Islet precursor cell (in vitro differentiated cells): ENCODE results near the gene LGMN.
"Not testable (repeated sequence)": the region's sequence is repeated elsewhere in the genome, so short reads cannot be mapped to it uniquely, and the experiment has no call there.

ENCODE experiments used
- DNase-seq: peaks from one replicate; pipeline ENCODE4 v3.0.0-alpha.2; 2018

The LGMN gene

DNA sequence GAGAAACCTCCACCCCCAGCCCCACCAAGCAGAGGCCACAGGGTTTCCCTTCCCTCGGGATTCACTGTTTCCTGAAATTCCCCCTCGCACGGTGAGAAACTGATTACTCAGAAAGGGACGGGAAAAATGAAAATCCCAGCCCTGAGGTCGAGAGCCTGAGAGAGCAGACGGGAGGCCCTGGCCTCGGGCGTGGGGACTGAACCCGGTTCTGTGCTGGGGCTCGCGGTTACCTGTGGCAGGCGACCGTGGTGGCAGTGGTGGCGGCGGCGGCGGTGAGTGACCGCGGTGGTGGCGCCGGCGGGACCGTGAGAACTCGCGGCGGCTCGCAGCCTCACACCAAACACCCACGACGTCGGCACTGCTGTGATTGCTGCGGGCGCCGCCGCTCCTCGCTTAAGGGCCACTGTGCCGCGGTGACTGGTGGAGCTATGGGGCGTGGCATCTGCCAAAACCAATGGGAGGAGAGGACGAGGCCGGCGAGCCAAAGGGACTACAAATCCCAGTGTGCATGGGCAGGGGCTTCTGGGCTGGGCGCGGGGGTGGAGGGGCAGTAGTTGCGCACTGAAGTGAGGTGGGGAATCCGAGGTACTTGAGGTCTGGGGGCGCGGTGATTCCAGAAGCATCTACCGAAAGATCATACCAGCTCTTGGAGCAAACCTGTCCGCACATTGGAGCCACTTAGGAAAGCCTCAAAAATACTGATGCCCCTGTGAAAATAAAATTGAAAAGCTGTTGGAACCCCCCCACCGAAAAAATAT is at the start of gene LGMN:
LGMN (minus strand) TSS at position 369 of the 758 bp plus-strand sequence. CDS start 15,841 bp downstream, outside the sequence.
- peak; percentile 98 for DNase-seq

DNA sequence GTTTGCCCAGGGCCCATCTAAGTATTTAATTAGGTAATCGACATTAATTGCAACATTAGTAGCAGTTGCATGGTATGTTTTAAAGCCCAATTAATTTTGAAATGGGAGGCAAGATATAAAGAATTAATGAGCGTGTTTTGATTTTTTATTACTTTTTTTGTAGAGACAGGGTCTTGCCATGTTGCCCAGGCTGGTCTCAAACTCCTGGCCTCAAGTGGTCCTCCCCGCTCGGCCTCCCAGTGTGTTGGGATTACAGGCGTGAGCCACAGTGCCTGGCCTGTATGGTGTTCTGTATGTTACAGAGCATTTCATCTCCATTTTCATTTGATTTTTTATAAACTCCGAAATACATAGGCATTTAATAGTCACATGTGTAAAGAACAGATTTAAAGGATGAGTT is 46.5 kb upstream of the LGMN start:
- DNase-seq, result no peak

DNA sequence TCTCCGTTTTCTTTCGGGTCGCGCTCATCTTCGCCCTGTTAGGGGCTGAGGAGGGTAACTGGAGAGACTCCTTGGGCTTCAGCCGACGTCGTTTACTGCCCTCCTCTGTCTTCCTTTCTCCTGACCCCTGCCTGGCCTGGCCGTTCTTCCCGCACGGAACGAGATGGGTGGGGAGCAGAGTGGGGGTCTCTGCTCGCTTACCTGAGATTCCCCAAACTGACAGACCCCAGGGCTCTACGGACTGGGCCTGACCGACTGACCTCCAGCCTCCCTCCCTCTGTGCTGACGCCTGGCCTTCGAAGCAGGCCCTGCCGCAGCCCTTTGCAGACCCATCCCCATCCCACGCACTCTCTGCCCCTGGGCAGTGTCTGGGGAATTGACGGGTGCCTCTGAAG is 46.1 kb upstream of the LGMN start:
- peak; percentile 70 for DNase-seq

DNA sequence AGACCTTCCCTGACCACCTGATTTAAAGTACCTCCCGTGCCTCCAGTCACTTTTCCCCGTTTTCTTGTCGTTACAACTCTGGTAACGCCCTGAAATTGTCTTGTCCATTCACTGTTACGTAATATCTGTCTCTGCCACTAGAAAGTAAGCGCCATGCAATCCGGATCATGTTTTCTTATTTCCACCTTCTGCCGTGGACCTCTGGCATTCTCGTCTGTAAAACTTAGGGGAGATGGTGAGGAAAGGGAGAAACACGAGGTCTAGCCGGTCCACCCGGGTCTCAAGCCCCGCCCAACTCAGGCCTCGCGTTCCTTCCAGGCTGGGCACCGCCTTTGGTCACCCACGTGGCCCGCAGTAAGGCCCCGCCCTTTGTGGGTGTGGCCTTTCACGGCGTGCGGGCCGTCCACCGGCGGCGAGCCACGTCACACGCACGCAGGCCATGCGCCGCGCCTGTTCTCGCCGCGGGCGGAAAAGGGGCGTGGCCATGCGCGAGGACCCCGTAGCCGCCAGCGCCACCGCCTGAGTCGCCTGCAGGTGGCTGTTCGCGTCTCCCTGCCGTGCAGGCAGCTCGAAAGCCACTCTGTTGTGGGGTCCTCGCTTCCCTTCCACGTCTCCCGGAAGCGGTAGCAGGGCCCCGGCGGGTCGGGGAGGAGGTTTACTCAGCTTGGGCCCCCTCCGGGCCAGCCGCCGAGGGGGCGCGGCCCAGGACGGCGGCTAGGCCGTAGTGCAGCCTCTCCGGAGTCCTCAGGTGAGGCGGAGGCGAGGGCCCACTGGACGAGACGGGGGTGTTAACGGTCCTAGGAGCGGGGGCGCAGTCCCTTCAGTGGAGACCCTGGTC is 45.5 kb upstream of the LGMN start, which contains the start of gene GOLGA5:
GOLGA5 (plus strand) TSS at position 597 of the 838 bp plus-strand sequence. CDS start 3,133 bp downstream, outside the sequence.
- DNase-seq, result peak; percentile 99

DNA sequence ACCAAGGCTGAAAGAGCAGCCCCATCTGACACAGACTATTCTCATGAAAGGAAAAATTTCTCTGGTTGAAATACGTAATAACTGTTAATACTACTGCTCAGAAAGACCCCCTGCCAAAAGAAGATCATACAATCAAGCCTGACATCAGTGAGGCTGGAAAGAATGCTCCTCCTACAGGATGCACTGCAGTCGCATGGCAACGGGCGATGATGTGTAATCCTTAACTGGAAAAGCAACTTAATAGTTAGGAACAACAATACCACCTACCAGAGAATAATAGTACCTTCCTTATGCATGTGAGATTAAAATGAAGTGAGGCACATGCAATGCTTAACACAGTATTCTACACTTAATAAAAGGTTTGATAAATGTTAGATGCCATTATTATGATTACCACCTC is 44.5 kb upstream of the LGMN start:
- no peak for DNase-seq

DNA sequence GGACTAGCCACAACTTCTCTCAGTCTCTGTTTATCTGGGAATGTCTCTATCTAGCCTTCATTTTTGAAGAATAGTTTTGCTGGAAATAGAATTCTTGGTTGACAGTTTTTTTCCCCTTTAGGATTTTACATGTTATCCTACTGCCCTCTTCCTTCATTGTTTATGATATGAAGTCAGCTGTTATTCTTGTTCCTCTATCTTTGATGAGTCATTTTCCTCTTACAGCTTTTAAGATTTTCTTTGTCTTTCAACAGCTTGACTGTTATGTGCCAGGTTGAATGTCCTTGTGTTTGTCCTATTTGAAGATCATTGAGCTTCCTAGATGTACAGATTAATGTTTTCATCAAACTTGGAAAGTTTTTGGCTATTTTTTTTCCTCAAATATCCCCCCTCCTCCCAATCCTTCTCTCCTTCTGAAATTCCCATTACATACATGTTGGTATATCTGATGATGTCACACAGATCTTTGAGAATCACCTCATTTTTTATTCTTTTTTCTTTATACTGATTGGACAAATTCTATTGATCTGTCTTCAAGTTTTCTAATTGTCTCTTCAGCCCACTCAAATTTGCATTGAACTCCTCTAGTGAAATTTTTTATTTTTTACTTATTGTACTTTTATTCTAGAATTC is 41.1 kb upstream of the LGMN start:
- no peak for DNase-seq

DNA sequence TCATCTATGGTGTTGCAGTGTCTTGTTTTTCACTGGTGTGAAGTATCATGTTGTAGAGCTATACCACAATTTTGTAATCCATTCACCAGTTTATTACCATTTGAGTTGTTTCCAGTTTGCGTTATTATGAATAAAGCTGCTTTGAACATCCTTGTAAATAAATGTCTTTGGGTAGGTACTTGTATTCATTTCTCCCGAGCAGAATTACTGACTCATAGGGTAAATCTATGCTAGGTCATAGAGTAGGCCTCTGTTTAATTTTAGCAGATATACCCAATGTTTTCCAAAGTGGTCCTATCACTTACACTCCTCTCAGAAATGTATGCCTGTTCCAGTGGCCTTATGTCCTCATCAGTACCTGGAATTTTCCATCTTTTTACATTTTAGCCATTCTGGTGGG is 39.1 kb upstream of the LGMN start:
- no peak for DNase-seq

DNA sequence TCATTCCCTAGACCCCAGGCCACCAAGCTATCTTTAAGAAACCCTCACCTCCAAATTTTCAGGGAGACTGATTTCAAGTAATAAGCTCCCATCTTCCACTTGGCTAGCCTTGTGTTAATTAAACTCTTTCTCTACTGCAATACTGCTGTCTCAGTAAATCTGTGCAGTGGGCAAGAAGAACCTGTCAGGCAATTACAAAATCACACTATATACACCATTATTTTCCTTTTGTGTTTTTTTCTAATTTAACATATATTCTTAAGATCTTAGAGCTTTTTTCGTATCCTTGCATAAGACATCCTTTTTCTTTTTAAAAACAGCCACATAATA is 38.0 kb upstream of the LGMN start:
- DNase-seq, result no peak

DNA sequence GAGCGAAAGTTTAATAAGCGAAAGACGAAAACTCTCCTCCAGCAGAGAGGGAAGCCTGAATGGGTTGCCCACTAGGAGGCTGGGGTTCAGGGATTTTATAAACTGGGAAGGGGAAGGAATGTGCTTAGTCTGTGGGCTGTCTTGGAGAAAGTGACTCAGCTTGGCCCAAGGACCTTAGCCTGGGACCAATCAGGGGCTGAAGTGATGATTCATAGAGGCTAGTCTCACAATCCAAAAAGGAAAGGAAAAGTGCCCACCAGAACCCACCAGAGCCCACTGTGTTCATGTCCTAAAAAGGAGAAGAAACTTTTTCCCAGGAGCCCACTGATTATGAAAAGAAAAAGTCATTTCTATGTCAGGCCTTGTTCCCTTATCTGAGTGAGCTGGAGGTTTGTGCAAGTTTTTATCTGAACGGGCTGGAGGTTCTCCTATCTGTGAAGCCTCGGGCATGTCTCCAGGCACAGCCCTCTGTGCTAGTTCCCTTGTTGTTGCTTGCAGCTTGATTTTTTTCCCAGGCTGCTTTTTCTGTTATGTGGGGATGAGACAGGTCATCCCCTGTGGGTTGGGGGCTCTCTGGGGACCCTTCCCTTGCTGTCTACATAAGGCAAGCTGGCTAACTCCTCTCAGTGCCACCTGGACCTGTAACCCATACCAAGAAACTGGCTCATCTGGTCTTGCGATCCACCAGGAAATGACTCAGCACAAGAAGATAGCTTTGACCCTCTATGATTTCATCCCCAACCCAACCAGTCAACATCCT is 37.4 kb upstream of the LGMN start:
- peak; percentile 68 for DNase-seq

DNA sequence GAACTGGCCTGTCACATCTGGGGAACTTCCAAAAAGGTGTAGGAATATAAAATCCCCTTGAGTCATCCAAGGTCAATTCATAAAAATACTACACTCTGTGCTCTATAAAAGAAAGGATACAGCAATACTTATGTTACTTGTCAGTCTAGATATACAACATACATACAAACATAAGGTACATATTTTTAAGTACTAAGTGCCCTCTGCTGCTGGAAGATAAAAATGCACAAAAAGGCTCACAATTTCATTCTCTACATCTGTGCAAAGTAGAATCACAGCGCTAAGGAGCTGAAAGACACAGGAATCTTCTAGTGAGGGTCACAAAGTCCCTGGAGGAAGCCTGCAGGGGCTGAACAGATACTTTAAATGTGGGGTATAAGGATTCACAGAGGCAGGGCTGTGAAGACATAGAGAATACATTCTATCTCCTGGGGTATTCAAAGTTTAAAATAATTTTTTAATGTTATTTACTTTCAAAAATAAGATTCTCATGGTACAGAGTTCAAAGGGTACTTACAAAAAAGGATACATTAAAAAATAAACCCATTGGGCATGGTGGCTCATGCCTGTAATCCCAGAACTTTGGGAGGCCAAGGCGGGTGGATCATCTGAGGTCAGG is 35.5 kb upstream of the LGMN start:
- DNase-seq, result no peak

DNA sequence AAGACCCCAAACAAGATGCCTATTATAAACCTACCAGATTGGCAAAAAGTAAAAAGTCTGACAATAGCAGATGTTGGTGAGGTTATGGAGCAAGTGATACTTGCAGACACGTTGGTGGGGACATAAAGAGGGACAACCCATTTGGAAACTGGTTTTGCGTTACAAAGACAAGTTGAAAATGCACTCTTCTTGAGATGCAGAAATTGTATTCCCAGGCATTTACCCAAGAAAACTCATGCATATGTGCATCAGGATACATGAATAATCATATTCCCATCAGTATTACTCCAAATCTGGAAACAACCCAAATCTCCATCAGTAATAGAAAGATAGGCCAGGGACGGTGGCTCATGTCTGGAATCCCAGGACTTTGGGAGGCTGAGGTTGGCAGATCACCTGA is 32.9 kb upstream of the LGMN start:
- no peak for DNase-seq

DNA sequence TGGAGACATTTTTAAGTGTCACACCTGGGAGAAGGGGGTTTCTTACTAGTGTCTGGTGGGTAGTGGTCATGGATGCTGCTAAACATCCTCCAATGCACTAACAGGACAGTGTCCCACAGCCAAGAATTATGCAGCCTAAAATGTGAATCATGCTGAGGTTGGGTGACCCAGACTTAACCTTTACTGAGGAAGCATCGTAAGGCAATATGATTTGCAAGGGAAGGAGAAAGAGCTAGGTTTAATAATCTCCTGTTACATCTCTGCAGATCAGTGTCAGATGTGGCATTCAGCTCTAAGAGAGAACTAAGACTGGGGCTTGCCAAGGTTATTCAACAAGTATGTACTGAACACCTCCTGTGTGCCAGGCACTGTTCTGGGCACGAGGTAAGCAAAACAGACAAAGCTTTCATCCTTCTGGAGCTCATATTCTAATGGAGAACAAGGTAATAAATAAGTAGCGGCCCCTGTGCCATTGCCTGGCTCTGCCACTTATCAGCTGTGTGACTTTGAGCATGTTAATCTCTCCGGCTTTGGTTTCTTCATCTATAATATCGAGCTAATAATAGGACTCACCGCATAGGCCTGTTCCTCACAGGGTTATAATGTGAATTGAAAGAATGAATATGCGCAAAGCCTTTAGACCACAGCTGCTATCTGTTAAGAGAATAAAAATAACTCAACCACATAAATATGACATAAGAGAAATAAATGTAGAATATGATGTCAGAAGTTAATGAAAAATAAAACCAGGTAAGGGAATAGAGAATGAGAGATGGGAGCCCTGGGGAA is 32.2 kb upstream of the LGMN start:
- DNase-seq, result no peak

DNA sequence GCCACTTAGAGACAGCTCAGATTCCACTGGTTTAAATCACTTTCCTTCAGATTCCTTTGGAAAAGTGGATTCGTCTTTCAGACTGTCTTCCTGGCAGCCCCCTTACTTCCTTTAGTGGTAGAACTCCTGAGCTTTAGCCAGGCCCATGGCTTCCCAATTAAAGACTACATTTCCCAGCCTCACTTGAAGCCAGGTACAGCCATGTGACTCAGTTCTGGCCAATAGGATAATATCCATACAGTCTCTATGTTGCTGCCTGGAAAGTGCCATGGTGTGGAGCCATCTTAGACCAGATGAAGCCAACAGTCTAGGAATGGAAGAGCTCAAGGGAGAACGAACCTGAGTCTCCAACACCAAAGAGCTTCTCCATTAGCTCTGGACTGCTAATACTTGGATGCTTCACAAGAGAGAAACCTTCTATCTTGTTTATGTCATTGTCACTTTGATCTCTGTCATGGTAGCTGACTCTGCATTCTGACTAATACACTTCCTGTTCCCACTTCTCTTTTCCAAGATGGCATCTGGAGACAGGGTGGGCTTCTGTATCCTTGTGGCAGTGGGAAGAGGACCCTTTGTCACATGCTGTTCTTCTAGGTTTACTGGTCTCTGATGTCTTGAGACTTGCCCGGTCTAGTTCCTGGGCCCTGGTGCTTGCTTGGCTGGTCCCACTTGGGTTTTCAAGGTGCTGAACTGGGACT is 30.6 kb upstream of the LGMN start:
- DNase-seq, result not testable (repeated sequence)

DNA sequence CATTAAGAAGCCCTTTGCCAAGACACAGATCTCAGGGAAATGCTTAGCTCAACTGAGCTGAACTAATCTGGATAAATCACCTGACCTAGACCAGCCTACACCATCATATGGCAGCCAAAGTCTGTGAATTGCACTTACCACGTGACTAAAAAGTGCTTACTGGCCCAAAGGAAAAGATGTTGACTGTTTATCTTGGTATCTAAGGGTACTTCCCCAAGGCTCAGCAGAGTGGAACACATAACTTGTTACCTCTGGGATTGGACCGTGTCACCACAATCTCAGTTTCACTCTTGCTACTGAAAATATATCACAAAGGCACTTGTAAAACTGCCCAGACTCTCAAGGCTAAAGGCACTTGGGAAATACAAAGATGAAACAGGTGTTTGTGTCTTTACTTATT is 26.9 kb upstream of the LGMN start:
- not testable (repeated sequence) for DNase-seq

DNA sequence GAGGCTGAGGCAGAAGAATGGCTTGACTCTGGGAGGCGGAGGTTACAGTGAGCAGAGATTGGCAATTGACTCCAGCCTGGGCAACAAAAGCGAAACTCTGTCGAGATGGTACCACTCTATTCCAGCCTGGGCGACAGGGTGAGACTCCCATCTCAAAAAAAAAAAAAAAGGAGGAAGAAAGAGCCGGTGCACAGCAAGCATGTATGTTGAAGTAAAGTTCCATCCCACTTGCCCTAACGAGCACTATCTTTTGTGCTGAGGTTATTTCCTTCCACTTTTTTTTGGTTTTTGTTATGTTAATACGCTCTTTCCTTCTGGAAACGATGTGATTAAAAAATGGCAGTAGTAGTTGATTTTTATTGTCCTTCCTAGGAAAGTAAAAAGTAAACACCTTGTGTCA is 26.1 kb upstream of the LGMN start:
- no peak for DNase-seq

DNA sequence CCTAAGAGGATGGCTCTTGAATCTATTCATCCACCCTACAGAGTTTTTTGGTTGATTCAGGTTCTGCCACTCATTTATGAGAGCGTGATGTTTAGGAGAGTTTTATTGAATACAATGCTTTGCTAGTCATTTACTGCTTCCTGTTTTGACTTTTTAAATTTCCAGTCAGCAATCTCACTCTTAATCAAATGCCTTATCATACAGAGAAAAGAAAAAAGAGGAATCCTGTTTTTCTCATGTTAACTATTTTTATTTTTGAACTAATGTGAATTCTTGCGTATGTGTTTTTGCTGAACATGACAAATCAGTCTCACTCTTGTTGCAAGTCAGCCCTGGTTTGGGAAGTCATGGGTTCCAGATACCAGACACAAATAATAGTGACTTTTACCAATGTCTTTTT is 22.1 kb upstream of the LGMN start:
- DNase-seq, result no peak

DNA sequence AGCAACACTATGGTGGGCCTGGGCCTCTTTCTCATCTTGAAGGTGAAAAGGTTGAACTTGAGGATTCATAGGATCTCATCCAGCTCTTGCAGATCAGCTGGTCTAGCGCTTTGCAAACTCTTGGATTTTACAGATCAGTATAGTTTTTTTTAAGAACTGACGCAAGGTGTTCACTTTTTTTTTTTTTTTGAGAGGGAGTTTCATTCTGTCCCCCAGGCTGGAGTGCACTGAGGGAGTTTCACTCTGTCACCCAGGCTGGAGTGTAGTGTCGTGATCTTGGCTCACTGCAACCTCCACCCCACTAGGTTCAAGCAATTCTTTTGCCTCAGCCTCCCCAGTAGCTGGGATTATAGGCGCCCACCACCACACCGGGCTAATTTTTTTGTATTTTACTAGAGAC is 20.4 kb upstream of the LGMN start:
- DNase-seq, result no peak

DNA sequence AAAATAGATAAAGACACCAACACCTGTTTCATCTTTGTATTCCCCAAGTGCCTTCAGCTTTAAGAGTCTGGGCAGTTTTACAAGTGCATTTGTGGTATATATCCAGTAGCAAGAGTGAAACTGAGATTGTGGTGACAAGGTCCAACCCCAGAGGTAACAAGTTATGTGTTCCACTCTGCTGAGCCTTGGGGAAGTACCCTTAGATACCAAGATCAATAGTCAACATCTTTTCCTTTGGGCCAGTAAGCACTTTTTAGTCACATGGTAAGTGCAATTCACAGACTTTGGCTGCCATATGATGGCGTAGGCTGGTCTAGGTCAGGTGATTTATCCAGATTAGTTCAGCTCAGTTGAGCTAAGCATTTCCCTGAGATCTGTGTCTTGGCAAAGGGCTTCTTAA is 19.8 kb upstream of the LGMN start:
- DNase-seq, result not testable (repeated sequence)

DNA sequence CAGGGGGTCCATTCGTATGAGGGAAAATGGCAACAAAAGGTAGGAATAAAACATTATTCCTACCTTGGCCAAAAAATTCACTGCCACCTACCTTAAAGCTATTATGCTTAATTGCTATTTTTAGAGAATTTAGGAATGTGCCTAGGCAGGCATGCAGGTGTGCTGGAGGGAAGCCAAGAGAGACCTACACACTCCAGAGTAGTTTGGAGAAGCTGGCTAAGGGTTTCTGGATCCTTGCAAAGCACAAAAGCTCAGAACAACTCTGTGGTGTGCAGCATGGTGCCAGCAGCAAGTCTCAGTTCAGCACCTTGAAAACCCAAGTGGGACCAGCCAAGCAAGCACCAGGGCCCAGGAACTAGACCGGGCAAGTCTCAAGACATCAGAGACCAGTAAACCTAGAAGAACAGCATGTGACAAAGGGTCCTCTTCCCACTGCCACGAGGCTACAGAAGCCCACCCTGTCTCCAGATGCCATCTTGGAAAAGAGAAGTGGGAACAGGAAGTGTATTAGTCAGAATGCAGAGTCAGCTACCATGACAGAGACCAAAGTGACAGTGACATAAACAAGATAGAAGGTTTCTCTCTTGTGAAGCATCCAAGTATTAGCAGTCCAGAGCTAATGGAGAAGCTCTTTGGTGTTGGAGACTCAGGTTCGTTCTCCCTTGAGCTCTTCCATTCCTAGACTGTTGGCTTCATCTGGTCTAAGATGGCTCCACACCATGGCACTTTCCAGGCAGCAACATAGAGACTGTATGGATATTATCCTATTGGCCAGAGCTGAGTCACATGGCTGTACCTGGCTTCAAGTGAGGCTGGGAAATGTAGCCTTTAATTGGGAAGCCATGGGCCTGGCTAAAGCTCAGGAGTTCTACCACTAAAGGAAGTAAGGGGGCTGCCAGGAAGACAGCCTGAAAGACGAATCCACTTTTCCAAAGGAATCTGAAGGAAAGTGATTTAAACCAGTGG is 15.5 kb upstream of the LGMN start:
- not testable (repeated sequence) for DNase-seq

DNA sequence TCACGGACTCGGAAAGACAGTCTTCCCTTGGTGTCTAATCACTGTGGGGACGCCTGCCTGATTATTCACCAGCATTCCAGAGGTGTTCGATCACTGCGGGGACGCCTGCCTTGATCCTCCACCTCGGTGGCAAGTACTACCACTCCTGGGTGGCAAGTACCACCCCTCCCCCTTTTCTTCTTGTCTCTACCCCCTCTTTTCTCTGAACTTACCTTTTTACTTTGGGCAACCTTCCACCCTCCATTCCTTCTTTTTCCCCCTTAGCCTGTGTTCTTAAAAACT is 12.0 kb upstream of the LGMN start:
- peak; percentile 62 for DNase-seq
